HG03060 (cell line): ENCODE results near the gene RBM12.

Source experiments
- ATAC-seq: cut with Tn5 transposase; IDR thresholded peaks from one replicate; pipeline ENCODE4 v1.9.1; 2021; ENCODE audit warnings: low read depth, moderate number of reproducible peaks; ENCODE audit not compliant: unreplicated experiment

The RBM12 gene

DNA sequence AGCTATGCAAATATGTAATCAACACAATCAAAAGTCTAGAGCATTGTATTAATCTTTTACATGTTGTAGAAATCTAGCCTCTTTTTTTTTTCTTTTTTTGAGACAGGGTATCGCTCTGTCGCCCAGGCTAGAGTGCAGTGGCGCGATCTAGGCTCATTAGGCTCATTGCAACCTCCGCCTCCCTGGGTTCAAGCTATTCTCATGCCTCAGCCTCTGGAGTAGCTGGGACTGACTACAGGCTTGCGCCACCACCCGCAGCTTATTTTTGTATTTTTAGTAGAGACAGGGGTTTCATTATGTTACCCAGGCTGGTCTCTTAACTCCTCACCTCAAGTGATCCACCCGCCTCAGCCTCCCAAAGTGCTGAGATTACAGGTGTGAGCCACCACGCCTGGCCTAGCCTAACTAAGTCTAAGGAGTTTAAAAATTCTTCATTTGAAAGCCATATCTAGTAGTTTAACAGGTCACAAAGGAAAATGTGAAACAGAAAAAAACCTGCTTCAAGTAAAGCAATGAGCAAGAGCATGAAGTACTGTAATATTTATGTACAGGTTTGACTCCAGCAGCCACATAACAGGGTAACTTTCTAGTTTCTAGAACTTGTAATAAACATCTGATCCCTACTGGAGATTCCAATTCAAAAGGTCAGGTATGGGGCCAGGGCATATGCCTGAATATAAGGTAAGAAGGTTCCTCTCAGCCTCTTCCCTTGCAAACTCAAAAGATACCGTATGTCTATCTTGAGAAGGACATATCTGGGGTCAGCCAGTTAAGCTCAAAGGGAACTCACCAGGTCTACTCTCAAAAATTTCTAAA lies 4.4 kb downstream of the RBM12 start:
- no peak for ATAC-seq

- no peak for ATAC-seq
Measured at GRCh38 chr20:35657271-35657670, 7.4 kb downstream of the RBM12 start.

DNA sequence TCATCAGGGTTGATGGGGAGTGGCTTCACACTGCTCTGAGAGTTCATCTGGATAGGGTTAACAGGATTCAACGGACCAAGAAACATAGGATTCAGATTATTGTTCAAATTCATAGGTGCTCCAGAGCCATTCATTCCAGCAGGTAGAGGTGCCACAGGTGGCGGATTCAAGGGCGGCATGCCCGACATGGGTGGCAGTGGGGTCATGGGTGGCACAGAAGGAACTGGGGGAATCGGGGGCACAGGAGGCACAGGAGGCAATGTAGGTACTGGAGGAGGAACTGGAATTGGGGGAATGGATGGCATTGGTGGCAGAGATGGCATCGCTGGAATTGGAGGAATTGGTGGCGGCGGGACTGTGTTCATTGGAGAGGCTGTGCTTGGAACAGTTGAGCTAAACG lies 10.3 kb downstream of the RBM12 start:
- ATAC-seq: no peak

DNA sequence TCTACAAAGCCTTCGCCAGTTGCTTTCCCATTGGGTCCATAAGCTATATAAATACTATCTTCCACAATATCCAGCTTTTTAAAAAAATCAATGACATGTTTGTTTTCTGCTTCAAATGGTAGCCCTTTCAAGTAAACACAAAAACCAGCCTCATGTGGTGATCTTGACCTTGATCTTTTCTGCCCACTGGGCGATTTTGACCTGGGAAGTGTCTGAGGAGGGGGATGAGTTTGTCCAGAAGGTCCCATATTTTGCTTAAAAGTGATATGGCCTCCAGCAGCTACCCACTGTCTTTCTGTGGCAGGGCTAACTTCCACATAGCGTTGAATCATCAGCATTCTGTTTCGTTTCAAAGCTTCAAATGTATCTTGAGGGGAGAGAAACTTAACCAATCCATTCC lies 10.8 kb downstream of the RBM12 start:
- ATAC-seq: no peak

GRCh38 chr20:35653430-35653734 lies 11.3 kb downstream of the RBM12 start:
- ATAC-seq: no peak

DNA sequence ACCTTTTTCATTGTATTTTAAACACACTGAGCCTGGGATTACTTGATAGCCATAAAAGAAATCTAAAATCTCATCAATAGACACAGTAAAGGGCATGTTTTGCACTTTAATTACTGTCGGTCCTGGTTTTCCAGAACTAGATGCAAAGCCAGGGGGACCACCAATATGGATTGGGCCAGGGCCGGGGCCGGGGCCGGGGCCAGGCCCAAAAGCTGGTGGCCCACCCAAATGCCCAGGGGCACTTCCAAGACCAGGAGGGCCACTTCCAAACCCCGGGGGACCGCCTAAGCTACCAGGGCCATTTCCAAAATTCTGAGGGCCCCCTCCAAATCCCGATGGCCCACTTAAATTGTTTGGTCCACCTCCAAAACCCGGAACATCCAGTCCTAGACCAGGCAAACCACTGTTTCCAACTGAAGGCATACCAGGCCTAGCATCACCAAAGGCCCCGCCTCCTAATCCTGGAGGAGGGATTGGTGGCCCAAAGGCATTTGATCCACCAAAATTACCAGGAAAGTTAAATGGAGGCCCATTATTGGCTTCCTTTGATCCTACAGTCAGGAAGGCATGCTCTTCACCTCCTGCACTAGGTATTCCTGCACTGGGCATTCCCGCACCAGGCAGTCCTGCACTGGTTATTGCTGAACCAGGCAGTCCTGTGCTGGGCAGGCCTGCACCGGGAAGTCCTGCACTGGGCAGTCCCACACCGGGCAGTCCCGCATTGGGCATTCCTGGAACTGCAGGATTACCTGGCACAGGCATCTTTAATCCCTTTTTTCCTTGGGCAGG lies 11.9 kb downstream of the RBM12 start:
- ATAC-seq: no peak

GRCh38 chr20:35651958-35652357 lies 12.7 kb downstream of the RBM12 start:
- ATAC-seq: no peak

- ATAC-seq: no peak
Measured at GRCh38 chr20:35650632-35651031, 14.1 kb downstream of the RBM12 start.

DNA sequence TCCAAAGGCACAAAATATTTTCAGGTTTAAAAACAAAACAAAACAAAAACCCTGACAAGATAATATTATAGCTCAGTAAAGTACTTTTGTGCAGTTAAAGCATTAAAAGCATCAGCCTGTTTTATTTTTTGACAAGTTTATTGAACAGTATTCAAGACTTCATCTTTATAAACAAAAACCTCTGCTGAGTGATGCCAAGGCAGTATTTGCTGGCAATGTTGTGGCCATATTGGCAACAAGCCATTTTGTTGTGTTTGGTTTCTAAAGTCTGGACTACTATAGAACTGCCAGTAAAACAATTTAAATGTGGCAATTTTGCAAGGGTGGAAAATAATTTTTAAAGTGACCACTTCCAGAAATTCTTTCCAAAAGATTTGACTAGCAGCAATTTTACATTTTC lies 15.9 kb downstream of the RBM12 start:
- no peak for ATAC-seq

DNA sequence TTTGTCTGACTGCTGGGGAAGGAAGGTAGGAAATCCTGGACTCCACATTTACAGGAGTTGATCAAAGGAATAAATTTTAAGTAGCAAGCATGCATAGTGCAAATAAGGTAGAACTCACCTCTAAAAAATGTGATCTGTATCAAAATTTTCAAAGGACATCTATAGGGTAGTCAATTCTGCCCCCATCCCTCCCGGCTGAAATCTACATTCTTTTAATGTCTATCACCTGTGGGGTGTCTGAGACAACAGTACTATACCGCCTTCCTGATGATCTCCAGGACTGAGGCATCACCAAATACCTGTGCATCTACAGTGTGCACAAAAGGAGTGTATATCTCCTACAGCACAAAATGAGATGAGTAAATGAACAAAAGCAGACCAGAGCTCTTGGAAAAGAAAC lies 19.9 kb downstream of the RBM12 start:
- no peak for ATAC-seq

DNA sequence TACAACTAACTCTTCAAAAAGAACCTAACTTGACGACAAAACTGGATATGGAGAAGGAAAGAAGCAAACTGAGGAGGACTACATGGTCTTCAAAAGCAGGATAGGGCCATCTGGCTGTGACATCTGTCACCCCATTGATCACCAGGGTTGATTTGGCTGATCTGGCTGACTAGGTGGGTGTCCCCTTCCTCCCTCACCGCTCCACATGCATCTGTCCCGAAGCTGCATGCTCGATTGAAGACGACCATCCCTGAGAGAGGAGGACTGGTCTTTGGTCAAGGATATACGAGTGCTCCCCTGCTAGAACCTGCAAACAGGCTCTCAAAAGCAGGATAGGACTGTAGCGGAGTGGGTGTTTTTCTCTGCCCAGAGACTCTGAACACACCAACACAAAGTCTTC lies 21.7 kb downstream of the RBM12 start:
- ATAC-seq: no peak

GRCh38 chr20:35641743-35642142 lies 23.0 kb downstream of the RBM12 start:
- ATAC-seq: no peak

DNA sequence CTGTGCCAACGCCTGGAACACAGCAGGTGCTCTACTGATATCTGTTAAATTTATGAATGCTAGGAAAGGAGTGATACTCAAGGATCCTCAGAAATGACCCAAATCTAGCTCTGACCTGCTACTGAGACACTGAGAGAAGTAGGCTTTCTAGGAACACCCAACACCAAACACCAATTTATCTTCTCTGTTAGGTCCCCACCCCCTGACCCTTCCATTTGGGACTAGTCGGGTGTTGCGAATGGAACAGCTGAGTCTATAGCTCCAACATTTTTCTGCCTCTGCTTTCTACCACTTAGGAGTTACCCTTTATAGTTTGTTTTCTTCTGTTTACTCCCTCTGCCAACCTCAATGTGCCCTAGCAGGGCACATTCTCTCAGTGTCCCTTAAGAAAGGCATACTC lies 24.0 kb downstream of the RBM12 start:
- ATAC-seq: no peak

GRCh38 chr20:35638751-35639150 lies 25.9 kb downstream of the RBM12 start:
- ATAC-seq: no peak

DNA sequence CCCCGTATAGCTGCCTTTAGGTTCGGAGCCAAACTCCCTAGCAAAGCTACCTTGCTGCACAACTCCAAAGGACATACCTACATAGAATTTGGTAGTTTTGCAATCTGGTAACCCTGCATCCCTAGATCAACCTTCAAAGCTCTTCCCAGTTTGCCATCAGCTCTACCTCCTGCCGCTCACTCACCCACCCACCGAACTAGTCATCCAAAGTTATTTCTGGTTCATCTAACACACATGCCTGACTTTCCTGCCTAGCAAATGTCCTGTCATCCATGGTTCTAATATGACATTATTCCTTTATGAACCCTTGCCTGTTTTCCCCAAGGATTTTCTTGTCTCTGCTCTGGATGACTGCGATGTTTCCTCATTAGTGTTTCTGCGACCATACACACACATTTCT lies 27.4 kb downstream of the RBM12 start:
- ATAC-seq: no peak

- no peak for ATAC-seq
Measured at GRCh38 chr20:35636095-35636494, 28.6 kb downstream of the RBM12 start.

- ATAC-seq: no peak
Measured at GRCh38 chr20:35635652-35636051, 29.0 kb downstream of the RBM12 start.

- no peak for ATAC-seq
Measured at GRCh38 chr20:35632539-35633115, 32.1 kb downstream of the RBM12 start.

DNA sequence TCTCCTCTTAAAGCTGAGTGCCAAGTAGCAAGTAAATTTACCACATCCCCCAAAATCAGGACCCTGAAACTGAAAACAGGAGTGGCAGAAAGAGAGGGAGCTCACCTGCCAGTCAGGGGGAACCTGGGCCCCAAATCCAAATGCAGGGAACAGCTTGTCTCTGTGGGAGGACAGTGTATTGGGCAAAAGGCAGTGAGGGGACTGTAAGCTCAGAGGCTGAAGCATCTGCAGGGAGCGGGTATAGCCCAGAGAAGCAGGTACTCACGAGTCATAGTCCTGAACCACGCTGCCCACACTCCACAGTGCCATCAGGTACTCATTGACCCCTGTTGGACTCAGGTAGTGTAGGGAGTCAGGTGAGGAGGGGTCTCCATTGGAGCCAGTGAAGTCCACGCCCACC lies 34.1 kb downstream of the RBM12 start:
- no peak for ATAC-seq

DNA sequence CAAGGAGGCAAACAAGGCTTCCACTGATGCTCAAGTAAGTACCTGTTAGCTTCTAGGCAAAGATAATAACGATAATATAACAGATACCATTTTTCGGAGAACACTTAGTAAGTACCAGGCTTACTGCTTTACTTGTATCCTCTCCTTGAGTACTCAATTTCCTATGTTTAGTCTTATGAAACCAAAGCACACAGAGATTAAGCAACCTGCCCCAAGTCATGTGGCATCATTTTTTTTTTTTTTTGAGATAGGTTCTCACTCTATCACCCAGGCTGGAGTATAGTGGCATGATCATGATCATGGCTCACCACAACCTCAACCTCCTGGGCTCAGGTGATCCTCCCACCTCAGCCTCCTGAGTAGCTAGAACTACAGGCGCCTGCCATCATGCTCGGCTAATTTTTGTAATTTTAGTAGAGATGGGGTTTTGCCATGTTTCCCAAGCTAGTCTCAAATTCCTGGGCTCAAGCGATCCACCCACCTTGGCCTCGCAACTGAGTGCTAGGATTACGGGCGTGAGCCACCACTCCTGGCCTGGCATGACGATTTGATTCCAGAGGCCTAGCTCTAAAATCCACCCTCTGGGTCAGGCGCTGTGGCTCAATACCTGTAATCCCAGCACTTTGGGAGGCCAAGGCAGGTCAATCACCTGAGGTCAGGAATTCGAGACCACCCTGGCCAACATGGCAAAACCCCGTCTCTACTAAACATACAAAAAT lies 35.1 kb downstream of the RBM12 start:
- no peak for ATAC-seq

DNA sequence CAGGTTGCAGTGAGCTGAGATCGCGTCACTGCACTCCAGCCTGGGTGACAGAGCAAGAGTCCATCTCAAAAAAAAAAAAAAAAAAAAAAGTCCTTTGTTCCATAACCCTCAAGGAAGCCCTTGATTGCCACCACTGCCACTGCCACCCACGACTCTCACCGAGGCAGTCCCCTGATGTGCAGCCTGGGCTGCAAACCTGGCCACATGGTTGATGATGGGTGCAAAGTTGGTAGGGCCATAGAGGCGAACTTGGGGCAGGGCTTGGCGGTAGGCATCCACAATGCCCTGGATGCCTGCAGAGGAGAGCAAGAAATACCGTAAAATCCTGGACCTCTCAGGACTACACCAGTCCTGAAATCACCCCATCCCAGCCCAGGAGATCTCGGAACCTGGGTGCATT lies 37.6 kb downstream of the RBM12 start:
- ATAC-seq: no peak
